ENCODE results near the gene PRCC. TPM values are rescaled to one million over a fixed set of nuclear protein-coding genes. Genes with fewer than 3 reads are reported as not detected.
A peak's percentile ranks its signal among the peaks of the same experiment; 100 is the strongest.

The PRCC gene
- total and polyA plus RNA-seq, 2 of the 13 experiments (the other 11 are each of a cell fraction or from before 2014, with no cell fraction given) = 24.2 to 40.5 TPM

DNA sequence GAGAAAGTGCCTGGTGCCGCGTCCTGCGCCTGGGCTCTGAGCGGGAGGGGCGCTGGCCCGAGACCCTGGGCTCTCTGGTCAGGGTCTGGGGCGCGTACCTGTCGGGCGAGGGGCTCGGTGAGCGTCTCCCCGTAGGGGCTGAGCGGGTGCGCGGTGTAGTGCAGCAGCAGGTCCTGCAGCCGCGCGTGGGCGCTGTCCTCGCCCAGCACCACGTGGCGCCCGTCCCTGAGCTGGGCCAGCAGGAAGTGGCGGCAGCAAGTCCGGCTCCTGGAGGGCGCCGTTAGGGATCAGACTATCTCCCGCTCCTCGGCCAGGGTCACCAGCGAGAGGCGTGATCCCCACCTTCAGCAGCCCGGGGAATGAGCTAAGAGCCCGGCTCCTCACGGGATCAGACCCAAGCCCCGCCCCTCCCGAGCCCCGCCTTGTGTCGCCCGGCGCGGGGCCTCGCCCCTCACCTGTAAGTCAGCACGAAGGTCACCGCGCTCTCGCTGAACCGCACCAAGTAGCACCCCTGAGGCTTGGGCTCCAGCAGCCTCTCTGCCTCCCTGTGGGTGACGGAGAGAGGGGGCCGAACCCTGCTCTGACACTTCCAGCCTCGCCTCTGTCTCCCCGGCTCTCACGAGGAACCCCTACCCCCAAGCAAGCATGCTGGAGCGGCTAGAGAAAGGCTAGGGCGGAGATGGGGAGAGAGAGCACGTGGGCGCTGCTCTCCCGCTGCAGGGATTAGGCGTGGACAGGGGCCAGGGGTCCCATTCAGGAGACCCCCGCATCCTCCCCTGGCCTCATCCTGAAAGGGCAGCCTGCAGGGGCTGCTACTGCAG is 46.6 kb downstream of the PRCC start (continued):
- TF ChIP-seq, protein P1, sequence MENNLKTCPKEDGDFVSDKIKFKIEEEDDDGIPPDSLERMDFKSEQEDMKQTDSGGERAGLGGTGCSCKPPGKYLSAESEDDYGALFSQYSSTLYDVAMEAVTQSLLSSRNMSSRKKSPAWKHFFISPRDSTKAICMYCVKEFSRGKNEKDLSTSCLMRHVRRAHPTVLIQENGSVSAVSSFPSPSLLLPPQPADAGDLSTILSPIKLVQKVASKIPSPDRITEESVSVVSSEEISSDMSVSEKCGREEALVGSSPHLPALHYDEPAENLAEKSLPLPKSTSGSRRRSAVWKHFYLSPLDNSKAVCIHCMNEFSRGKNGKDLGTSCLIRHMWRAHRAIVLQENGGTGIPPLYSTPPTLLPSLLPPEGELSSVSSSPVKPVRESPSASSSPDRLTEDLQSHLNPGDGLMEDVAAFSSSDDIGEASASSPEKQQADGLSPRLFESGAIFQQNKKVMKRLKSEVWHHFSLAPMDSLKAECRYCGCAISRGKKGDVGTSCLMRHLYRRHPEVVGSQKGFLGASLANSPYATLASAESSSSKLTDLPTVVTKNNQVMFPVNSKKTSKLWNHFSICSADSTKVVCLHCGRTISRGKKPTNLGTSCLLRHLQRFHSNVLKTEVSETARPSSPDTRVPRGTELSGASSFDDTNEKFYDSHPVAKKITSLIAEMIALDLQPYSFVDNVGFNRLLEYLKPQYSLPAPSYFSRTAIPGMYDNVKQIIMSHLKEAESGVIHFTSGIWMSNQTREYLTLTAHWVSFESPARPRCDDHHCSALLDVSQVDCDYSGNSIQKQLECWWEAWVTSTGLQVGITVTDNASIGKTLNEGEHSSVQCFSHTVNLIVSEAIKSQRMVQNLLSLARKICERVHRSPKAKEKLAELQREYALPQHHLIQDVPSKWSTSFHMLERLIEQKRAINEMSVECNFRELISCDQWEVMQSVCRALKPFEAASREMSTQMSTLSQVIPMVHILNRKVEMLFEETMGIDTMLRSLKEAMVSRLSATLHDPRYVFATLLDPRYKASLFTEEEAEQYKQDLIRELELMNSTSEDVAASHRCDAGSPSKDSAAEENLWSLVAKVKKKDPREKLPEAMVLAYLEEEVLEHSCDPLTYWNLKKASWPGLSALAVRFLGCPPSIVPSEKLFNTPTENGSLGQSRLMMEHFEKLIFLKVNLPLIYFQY (CRISPR knock-in tag; IDR thresholded peaks at IDR 0.05; ENCODE audit: borderline replicate concordance) = peak; percentile 76; the same call in 1 of the 2 replicates
- TF ChIP-seq ZNF619 (CRISPR knock-in tag; IDR thresholded peaks at IDR 0.05) (peak; percentile 60; the same call in 1 of the 2 replicates), FOXK2 (IDR thresholded peaks at IDR 0.05) (no peak), ZNF317 (CRISPR knock-in tag; IDR thresholded peaks at IDR 0.05) (no peak; the same call in 1 of the 2 replicates), FOXJ3 (CRISPR knock-in tag; IDR thresholded peaks at IDR 0.05; ENCODE audit: borderline replicate concordance) (no peak), ZFP36 (IDR thresholded peaks at IDR 0.05; ENCODE audit: borderline replicate concordance, low read depth, low read length, partially characterized antibody) (no peak), YEATS4 (CRISPR knock-in tag; IDR thresholded peaks at IDR 0.05; ENCODE audit: borderline replicate concordance) (peak; percentile 94), HNRNPUL1 (IDR thresholded peaks at IDR 0.05; ENCODE audit: low read depth, low read length) (no peak), PAF1 (CRISPR knock-in tag; IDR thresholded peaks at IDR 0.05) (no peak), PLRG1 (conservative IDR thresholded peaks at IDR 0.05) (no peak), ZNF703 (CRISPR knock-in tag; IDR thresholded peaks at IDR 0.05; ENCODE audit: borderline replicate concordance) (peak; percentile 72; the same call in 1 of the 2 replicates), SATB2 (CRISPR knock-in tag; IDR thresholded peaks at IDR 0.05) (0 out of 2 replicates have a peak, but pooled peaks have one; percentile 82)
- TF ChIP-seq, protein P2, sequence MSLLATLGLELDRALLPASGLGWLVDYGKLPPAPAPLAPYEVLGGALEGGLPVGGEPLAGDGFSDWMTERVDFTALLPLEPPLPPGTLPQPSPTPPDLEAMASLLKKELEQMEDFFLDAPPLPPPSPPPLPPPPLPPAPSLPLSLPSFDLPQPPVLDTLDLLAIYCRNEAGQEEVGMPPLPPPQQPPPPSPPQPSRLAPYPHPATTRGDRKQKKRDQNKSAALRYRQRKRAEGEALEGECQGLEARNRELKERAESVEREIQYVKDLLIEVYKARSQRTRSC (CRISPR knock-in tag; IDR thresholded peaks at IDR 0.05; ENCODE audit: low read depth) = no peak
- TF ChIP-seq, protein P3, sequence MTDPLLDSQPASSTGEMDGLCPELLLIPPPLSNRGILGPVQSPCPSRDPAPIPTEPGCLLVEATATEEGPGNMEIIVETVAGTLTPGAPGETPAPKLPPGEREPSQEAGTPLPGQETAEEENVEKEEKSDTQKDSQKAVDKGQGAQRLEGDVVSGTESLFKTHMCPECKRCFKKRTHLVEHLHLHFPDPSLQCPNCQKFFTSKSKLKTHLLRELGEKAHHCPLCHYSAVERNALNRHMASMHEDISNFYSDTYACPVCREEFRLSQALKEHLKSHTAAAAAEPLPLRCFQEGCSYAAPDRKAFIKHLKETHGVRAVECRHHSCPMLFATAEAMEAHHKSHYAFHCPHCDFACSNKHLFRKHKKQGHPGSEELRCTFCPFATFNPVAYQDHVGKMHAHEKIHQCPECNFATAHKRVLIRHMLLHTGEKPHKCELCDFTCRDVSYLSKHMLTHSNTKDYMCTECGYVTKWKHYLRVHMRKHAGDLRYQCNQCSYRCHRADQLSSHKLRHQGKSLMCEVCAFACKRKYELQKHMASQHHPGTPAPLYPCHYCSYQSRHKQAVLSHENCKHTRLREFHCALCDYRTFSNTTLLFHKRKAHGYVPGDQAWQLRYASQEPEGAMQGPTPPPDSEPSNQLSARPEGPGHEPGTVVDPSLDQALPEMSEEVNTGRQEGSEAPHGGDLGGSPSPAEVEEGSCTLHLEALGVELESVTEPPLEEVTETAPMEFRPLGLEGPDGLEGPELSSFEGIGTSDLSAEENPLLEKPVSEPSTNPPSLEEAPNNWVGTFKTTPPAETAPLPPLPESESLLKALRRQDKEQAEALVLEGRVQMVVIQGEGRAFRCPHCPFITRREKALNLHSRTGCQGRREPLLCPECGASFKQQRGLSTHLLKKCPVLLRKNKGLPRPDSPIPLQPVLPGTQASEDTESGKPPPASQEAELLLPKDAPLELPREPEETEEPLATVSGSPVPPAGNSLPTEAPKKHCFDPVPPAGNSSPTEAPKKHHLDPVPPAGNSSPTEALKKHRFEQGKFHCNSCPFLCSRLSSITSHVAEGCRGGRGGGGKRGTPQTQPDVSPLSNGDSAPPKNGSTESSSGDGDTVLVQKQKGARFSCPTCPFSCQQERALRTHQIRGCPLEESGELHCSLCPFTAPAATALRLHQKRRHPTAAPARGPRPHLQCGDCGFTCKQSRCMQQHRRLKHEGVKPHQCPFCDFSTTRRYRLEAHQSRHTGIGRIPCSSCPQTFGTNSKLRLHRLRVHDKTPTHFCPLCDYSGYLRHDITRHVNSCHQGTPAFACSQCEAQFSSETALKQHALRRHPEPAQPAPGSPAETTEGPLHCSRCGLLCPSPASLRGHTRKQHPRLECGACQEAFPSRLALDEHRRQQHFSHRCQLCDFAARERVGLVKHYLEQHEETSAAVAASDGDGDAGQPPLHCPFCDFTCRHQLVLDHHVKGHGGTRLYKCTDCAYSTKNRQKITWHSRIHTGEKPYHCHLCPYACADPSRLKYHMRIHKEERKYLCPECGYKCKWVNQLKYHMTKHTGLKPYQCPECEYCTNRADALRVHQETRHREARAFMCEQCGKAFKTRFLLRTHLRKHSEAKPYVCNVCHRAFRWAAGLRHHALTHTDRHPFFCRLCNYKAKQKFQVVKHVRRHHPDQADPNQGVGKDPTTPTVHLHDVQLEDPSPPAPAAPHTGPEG (CRISPR knock-in tag; IDR thresholded peaks at IDR 0.05) = peak; percentile 69; the same call in 1 of the 2 replicates
- TF ChIP-seq, protein P4, sequence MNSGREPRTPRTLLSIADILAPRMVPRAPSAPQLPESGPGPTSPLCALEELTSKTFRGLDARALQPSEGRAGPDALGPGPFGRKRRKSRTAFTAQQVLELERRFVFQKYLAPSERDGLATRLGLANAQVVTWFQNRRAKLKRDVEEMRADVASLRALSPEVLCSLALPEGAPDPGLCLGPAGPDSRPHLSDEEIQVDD (CRISPR knock-in tag; IDR thresholded peaks at IDR 0.05; ENCODE audit: borderline replicate concordance) = peak; percentile 96
